LNCaP clone FGC (cell line): ENCODE results near the gene ATP6V0B.
A peak's percentile ranks its signal among the peaks of the same experiment; 100 is the strongest.

Experiments
- DNase-seq: peaks from one replicate; pipeline ENCODE4 v3.0.0-alpha.2; 2011; ENCODE audit warnings: low read depth
- H3K4me3 ChIP-seq: 2 replicates; pipeline ENCODE4 v1.5.1; 2011; ENCODE audit warnings: mild to moderate bottlenecking, low read depth, low read length, control low read depth
- TF ChIP-seq, protein P1 (sequence below): IDR thresholded peaks from 2 replicates; pipeline ENCODE4 v1.5.1; 2012; ENCODE audit warnings: mild to moderate bottlenecking; ENCODE audit not compliant: control insufficient read depth, insufficient read depth; ENCODE audit errors: extremely low read depth

The ATP6V0B gene

DNA sequence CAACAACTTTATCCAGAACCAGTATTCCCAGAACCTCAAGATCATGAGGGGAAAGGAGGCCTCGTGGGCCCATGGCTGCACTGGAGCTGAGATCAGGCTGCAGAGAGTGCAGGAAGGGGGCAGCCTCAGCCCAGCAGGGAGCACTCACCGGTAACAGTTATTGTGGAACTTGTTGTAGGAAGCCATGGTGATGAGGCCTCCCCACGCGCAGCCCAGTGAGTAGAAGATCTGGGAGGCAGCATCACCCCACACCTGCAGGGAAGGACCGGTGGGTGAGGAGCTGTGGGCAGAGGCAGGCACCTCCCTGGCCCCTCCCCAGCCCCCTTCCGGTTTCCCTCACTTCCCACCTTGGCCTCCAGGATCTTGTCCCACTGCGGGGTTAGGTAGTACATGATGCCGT lies 27.4 kb downstream of the ATP6V0B start:
- no peak for DNase-seq
- no peak overlapping the region for H3K4me3 ChIP-seq
- TF ChIP-seq, protein P1, sequence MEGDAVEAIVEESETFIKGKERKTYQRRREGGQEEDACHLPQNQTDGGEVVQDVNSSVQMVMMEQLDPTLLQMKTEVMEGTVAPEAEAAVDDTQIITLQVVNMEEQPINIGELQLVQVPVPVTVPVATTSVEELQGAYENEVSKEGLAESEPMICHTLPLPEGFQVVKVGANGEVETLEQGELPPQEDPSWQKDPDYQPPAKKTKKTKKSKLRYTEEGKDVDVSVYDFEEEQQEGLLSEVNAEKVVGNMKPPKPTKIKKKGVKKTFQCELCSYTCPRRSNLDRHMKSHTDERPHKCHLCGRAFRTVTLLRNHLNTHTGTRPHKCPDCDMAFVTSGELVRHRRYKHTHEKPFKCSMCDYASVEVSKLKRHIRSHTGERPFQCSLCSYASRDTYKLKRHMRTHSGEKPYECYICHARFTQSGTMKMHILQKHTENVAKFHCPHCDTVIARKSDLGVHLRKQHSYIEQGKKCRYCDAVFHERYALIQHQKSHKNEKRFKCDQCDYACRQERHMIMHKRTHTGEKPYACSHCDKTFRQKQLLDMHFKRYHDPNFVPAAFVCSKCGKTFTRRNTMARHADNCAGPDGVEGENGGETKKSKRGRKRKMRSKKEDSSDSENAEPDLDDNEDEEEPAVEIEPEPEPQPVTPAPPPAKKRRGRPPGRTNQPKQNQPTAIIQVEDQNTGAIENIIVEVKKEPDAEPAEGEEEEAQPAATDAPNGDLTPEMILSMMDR: no peak

- no peak for DNase-seq
- TF ChIP-seq, protein P1: 0 out of 2 replicates have a peak, but pooled peaks have one; percentile 6
Measured at GRCh38 chr1:44002606-44003157, 27.9 kb downstream of the ATP6V0B start.

GRCh38 chr1:44008259-44008658 lies 33.5 kb downstream of the ATP6V0B start:
- DNase-seq: no peak
- TF ChIP-seq, protein P1: no peak
- H3K4me3 ChIP-seq: no peak overlapping the region

More at GRCh38 chr1:44002606-44003157, 27.9 kb downstream of the ATP6V0B start:
- H3K4me3 ChIP-seq: no peak overlapping the region

- no peak for DNase-seq
- TF ChIP-seq, protein P1: no peak
- H3K4me3 ChIP-seq: no peak overlapping the region
Measured at GRCh38 chr1:44010935-44011471, 36.2 kb downstream of the ATP6V0B start.

- no peak overlapping the region for H3K4me3 ChIP-seq
- TF ChIP-seq, protein P1: no peak
- DNase-seq: no peak
Measured at GRCh38 chr1:44012404-44012803, 37.6 kb downstream of the ATP6V0B start.

- DNase-seq: no peak
- TF ChIP-seq, protein P1: no peak
- no peak overlapping the region for H3K4me3 ChIP-seq
Measured at GRCh38 chr1:44012941-44013609, 38.3 kb downstream of the ATP6V0B start.
